ENCODE data around the gene BEST4. TPM values are rescaled to one million over a fixed set of nuclear protein-coding genes. Genes with fewer than 3 reads are reported as not detected.

BEST4 gene
- total and polyA plus RNA-seq, 2 of the 13 experiments (the other 11 are each of a cell fraction or from before 2014, with no cell fraction given), result 0.77 to 1.4 TPM

DNA sequence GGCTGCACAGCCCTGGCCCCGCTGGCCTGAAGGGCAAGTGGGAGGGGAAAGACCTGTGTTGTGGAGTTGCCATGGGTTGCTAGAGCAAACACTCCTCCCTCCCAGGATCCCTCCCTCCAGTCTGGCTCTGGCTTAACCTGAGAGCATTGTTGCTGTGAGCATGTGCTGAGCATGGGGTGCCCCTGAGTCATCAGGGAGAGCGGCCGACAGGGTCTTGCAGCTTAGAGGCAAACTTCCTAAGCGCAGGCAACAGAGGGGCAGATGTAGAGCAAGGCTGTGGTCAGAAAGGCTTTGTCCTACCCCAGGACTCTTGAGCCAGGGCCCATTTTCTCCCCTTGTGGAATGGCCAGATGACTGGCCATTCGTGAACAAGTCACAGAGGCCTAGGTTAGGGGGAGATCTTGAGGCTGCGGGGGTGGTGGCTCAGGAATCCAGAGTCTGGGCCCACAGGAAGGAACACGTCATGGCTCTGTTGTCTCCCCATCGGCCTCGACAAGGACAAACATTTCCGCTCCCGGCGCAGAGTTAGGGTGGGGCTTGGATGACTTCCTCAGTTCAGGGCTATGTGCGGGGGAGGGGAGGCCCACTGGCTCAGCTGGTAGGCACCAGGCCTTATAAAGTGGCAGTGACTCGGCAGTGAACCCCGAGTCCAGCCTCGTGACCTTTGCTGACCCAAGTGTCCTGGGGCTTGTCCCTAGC is 19.5 kb upstream of the BEST4 start (continued):
- TF ChIP-seq, protein P1, sequence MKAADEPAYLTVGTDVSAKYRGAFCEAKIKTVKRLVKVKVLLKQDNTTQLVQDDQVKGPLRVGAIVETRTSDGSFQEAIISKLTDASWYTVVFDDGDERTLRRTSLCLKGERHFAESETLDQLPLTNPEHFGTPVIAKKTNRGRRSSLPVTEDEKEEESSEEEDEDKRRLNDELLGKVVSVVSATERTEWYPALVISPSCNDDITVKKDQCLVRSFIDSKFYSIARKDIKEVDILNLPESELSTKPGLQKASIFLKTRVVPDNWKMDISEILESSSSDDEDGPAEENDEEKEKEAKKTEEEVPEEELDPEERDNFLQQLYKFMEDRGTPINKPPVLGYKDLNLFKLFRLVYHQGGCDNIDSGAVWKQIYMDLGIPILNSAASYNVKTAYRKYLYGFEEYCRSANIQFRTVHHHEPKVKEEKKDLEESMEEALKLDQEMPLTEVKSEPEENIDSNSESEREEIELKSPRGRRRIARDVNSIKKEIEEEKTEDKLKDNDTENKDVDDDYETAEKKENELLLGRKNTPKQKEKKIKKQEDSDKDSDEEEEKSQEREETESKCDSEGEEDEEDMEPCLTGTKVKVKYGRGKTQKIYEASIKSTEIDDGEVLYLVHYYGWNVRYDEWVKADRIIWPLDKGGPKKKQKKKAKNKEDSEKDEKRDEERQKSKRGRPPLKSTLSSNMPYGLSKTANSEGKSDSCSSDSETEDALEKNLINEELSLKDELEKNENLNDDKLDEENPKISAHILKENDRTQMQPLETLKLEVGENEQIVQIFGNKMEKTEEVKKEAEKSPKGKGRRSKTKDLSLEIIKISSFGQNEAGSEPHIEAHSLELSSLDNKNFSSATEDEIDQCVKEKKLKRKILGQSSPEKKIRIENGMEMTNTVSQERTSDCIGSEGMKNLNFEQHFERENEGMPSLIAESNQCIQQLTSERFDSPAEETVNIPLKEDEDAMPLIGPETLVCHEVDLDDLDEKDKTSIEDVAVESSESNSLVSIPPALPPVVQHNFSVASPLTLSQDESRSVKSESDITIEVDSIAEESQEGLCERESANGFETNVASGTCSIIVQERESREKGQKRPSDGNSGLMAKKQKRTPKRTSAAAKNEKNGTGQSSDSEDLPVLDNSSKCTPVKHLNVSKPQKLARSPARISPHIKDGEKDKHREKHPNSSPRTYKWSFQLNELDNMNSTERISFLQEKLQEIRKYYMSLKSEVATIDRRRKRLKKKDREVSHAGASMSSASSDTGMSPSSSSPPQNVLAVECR (CRISPR knock-in tag; IDR thresholded peaks at IDR 0.05; ENCODE audit: borderline replicate concordance), result peak; percentile 86; the same call in 1 of the 2 replicates
- no peak for TF ChIP-seq ZBTB7B (CRISPR knock-in tag; IDR thresholded peaks at IDR 0.05)
- TF ChIP-seq ZNF616 (CRISPR knock-in tag; IDR thresholded peaks at IDR 0.05; ENCODE audit: low read depth), result 0 out of 2 replicates have a peak, but pooled peaks have one; percentile 82
- TF ChIP-seq SATB2 (CRISPR knock-in tag; IDR thresholded peaks at IDR 0.05), result no peak
- no peak; the same call in 1 of the 2 replicates for TF ChIP-seq ZMYM2 (CRISPR knock-in tag; IDR thresholded peaks at IDR 0.05)
- peak; percentile 33; the same call in 1 of the 2 replicates for TF ChIP-seq CAMTA2 (CRISPR knock-in tag; IDR thresholded peaks at IDR 0.05; ENCODE audit: borderline replicate concordance)
- TF ChIP-seq ZNF749 (CRISPR knock-in tag; IDR thresholded peaks at IDR 0.05; ENCODE audit: borderline replicate concordance), result no peak; the same call in 1 of the 2 replicates
- peak; percentile 48 for TF ChIP-seq ATF7-NPFF (CRISPR knock-in tag; IDR thresholded peaks at IDR 0.05; ENCODE audit: low read depth)
- TF ChIP-seq ZNF816 (CRISPR knock-in tag; IDR thresholded peaks at IDR 0.05; ENCODE audit: borderline replicate concordance), result peak; percentile 96; the same call in 1 of the 2 replicates
- TF ChIP-seq, protein P2, sequence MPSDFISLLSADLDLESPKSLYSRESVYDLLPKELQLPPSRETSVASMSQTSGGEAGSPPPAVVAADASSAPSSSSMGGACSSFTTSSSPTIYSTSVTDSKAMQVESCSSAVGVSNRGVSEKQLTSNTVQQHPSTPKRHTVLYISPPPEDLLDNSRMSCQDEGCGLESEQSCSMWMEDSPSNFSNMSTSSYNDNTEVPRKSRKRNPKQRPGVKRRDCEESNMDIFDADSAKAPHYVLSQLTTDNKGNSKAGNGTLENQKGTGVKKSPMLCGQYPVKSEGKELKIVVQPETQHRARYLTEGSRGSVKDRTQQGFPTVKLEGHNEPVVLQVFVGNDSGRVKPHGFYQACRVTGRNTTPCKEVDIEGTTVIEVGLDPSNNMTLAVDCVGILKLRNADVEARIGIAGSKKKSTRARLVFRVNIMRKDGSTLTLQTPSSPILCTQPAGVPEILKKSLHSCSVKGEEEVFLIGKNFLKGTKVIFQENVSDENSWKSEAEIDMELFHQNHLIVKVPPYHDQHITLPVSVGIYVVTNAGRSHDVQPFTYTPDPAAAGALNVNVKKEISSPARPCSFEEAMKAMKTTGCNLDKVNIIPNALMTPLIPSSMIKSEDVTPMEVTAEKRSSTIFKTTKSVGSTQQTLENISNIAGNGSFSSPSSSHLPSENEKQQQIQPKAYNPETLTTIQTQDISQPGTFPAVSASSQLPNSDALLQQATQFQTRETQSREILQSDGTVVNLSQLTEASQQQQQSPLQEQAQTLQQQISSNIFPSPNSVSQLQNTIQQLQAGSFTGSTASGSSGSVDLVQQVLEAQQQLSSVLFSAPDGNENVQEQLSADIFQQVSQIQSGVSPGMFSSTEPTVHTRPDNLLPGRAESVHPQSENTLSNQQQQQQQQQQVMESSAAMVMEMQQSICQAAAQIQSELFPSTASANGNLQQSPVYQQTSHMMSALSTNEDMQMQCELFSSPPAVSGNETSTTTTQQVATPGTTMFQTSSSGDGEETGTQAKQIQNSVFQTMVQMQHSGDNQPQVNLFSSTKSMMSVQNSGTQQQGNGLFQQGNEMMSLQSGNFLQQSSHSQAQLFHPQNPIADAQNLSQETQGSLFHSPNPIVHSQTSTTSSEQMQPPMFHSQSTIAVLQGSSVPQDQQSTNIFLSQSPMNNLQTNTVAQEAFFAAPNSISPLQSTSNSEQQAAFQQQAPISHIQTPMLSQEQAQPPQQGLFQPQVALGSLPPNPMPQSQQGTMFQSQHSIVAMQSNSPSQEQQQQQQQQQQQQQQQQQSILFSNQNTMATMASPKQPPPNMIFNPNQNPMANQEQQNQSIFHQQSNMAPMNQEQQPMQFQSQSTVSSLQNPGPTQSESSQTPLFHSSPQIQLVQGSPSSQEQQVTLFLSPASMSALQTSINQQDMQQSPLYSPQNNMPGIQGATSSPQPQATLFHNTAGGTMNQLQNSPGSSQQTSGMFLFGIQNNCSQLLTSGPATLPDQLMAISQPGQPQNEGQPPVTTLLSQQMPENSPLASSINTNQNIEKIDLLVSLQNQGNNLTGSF (CRISPR knock-in tag; IDR thresholded peaks at IDR 0.05), result no peak
- TF ChIP-seq ONECUT2 (CRISPR knock-in tag; IDR thresholded peaks at IDR 0.05), result no peak
- peak; percentile 79; the same call in 1 of the 2 replicates for TF ChIP-seq RARA (CRISPR knock-in tag; IDR thresholded peaks at IDR 0.05)
- TF ChIP-seq GATAD1 (CRISPR knock-in tag; IDR thresholded peaks at IDR 0.05), result peak; percentile 48
- no peak for TF ChIP-seq ZNF484 (CRISPR knock-in tag; IDR thresholded peaks at IDR 0.05; ENCODE audit: borderline replicate concordance, low read depth)
- no peak for TF ChIP-seq ZNF629 (CRISPR knock-in tag; conservative IDR thresholded peaks at IDR 0.05)
- TF ChIP-seq POGZ (CRISPR knock-in tag; IDR thresholded peaks at IDR 0.05), result peak; percentile 53; the same call in 1 of the 2 replicates
- no peak for TF ChIP-seq HNRNPUL1 (IDR thresholded peaks at IDR 0.05; ENCODE audit: low read depth, low read length)
- TF ChIP-seq ZSCAN25 (CRISPR knock-in tag; IDR thresholded peaks at IDR 0.05), result peak; percentile 81; the same call in 1 of the 2 replicates
- no peak for TF ChIP-seq ZNF207 (IDR thresholded peaks at IDR 0.05; ENCODE audit: borderline replicate concordance)
- TF ChIP-seq ESRRA (CRISPR knock-in tag; IDR thresholded peaks at IDR 0.05; ENCODE audit: low read depth), result peak; percentile 85
- TF ChIP-seq FOXK1 (CRISPR knock-in tag; IDR thresholded peaks at IDR 0.05; ENCODE audit: borderline replicate concordance, low read depth), result peak; percentile 57

All from HepG2 (cell line).